ENCODE results near the gene ANTKMT. TPM values are rescaled to one million over a fixed set of nuclear protein-coding genes. Genes with fewer than 3 reads are reported as not detected.
"Not testable (repeated sequence)": the region's sequence is repeated elsewhere in the genome, so short reads cannot be mapped to it uniquely, and the experiment has no call there.

Gene ANTKMT
- total RNA-seq, 1 donor from 2014 or later: 26.3 TPM

DNA sequence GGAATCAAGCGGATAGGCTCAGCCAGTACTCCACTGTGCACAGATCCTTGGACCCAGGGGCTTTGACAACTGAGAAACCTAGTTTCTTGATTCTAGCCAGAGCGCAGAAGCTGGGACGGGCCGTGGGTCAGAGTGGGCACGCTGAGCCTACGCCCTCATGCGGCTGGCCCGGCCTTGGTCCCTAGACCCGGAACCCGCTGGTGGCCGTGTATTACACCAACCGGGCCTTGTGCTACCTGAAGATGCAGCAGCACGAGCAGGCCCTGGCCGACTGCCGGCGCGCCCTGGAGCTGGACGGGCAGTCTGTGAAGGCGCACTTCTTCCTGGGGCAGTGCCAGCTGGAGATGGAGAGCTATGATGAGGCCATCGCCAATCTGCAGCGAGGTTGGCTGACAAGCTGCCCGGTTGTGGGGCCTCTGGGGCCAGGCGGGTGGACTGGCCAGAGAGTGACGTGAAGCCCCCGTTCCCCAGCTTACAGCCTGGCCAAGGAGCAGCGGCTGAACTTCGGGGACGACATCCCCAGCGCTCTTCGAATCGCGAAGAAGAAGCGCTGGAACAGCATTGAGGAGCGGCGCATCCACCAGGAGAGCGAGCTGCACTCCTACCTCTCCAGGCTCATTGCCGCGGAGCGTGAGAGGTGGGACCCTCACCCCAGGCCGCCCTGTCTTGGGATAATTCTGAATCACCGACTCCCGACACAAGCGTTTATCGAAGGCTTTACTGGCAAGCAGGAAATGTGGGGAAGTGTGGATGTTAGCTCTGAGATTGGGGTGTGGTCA is 39.8 kb upstream of the ANTKMT start:
- ATAC-seq (no peak), DNase-seq (ENCODE audit: low spot score) (no peak)
- intact Hi-C loops (cut with DNase I): no loop called here

DNA sequence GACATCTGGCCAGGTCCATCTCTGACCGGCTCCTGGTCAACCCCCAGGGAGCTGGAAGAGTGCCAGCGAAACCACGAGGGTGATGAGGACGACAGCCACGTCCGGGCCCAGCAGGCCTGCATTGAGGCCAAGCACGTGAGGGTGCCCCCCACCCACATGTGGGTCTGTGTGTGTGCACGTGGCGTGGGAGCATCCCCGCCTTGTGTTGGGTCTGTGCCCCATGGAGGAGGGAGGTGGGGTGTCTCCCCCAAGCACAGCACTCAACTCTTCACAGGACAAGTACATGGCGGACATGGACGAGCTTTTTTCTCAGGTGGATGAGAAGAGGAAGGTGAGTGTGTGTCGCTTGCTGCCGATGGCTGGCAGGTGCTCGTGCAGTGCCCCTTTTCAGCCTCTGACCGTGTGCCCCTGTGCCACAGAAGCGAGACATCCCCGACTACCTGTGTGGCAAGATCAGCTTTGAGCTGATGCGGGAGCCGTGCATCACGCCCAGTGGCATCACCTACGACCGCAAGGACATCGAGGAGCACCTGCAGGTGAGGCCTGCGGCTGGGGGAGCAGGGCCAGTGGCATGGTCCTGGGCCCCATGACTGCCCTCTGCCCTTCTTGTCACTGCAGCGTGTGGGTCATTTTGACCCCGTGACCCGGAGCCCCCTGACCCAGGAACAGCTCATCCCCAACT is 39.1 kb upstream of the ANTKMT start:
- ATAC-seq (no peak), DNase-seq (ENCODE audit: low spot score) (no peak)
- intact Hi-C loops (cut with DNase I): no loop called here

DNA sequence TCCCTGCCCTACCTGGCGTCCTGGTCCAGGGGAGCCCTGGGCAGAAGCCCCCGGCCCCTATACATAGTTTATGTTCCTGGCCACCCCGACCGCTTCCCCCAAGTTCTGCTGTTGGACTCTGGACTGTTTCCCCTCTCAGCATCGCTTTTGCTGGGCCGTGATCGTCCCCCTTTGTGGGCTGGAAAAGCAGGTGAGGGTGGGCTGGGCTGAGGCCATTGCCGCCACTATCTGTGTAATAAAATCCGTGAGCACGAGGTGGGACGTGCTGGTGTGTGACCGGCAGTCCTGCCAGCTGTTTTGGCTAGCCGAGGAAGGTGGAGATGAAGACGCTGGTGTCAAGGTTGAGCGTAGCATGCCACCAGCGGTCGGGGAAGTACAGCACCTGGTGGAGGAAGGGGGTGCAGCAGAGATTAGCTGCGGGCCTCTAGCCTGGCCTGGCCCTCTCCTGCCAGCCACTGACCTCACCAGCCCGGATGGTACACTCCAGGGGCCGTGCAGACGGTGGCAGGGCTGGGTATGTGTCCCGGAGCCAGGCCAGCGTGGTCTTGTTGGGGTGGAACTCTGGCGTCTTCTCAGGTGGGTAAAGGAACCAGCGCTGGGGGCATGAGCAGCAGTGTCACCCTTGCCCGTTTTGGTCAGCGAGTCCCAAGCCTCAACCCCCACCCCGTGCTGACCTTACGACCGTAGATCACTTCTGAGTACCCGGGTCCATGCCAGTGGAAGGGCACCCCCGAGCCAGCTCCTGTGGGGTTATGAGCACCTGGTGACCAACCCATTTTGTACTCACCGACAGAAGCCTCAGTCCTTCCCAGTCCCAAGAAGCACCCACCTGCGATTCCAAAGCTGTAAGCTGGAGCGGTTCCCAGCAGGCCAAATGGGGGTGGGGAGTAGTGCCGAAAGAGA is 38.2 kb upstream of the ANTKMT start:
- DNase-seq (ENCODE audit: low spot score) (no peak), ATAC-seq (no peak)

DNA sequence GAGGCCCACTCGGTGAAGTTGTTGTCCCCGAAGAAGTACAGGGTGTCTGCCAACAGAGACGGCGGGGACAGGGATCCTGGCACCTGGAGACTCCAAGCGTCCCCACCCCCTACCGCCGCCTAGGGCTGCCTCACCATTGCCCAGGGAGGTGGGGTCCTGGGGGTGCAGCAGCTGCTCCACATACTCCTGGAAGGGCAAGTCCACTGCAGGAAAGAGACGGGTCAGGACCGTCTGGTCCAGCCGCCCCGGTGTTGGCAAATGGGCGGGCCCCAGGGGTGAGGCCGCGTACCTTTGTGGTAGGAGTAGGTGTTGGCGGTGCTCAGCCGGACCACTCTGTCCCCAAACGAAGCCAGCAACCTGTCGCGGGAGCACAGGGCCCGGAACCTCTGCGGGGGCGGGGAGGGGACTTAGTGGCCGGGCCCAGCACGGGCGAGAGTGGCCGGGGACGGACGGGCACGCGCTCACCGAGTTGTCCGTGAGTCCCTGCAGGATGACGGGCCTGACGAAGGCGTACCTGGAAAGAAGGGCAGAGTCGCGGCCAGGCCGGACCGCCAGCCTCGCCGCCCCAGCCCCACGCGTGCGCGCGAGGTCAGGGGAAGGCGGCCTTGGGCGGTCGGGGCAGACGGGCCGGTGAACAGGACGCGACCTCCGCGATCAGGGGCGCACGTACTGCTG is 37.4 kb upstream of the ANTKMT start:
- no peak for ATAC-seq
- no peak for DNase-seq (ENCODE audit: low spot score)
- intact Hi-C loops (cut with DNase I): no loop called here

More for the DNA sequence above, 38.2 kb upstream of the ANTKMT start:
- intact Hi-C loops (cut with DNase I): no loop called here

DNA sequence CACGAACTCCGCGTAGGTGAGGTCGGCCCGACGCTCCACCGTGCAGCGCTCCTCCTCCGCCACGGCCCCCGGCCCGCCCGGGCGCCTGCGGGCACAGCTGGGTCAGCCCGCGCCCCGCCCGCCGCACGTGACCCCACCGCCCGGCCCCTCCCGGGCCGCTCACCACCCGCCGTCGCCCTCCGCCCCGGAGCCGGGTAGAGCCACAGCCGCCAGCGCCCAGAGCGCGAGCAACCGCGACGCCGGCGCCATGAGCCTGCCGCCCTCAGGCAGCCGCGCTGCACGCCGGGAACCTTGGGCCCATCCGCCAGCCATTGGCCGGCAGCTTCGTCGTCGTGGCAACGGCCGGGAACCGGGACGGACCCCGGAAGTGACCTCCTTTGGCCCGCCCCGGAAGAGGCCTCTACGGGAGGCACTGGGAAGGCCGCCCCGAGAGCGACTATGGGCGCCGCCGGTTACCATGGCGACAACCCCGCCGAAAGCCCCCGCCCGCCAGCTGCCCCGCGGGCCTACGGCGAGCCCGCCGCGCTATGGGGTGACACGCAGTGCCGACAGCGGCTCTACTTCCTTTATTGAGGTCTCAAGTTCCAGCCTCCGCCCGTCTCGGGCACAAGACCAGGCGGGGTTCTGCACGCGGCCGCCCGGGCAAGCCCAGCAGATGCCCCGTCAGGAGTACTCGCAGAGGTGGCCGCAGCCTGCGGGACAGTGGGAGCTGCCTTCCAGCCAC is 36.7 kb upstream of the ANTKMT start, which contains the start of gene JMJD8:
Gene JMJD8, minus strand, starts transcription at position 264 of the 724 bp plus-strand sequence. Its CDS starts 15 bp downstream, at position 249.
- ATAC-seq (peak; percentile 84), DNase-seq (ENCODE audit: low spot score) (peak; percentile 99)
- intact Hi-C loops (cut with DNase I): no loop called here

DNA sequence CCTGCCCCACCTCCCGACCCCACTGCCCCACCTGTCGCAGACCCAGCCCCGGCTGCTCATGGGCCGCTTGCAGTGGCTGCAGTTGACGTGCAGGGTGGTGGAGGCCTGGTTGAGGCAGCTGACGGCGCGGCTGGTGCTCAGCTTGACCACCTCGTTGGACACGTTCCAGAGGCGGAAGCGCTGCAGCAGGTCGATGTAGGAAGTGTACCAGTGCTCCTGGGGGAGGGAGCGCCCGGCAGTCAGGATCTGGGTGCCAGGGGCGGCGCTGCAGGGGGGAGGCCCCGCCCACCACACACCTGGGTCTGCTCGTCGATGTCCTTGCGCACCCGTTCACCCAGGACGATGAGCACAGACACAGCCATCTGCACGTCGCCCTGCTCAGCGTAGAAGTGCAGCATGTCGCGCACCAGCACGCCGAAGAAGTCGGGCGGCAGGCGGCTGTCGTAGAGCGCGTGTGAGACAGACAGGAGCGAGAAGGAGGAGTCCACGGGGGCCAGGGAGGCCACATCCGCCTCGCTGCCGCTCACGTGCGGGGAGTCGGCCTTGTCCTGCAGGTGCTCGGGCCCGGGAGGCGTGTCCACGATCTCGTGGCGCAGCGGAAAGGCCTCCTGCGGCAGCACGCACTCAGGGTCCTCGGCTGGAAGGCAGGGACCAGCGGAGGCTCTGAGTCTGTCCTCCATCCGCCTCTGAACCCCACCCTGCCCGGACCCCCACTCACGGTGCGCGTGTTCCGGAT is 35.8 kb upstream of the ANTKMT start:
- intact Hi-C loops (cut with DNase I): no loop called here
- ATAC-seq (no peak), DNase-seq (ENCODE audit: low spot score) (no peak)

DNA sequence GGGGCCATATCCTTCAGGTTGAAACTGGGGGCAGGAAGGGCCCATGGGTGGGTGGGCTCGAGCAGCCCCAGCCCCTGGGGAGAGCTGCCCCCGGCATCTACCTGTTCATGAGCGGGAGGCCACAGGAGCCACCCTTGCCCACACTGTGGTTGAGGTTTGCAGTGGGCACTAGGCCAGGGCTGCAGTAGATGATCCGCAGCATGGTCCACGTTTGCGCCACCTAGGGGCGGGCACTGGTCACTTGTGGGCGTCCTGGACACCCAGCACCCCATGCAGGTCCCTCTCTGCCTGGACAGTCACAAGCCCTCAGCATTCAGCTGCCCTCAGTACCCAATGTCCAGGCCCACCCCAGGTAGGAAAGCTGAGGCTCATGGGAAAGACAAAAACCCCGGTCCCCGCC is 35.0 kb upstream of the ANTKMT start:
- no peak for ATAC-seq
- no peak for DNase-seq (ENCODE audit: low spot score)
- intact Hi-C loops (cut with DNase I): no loop called here

DNA sequence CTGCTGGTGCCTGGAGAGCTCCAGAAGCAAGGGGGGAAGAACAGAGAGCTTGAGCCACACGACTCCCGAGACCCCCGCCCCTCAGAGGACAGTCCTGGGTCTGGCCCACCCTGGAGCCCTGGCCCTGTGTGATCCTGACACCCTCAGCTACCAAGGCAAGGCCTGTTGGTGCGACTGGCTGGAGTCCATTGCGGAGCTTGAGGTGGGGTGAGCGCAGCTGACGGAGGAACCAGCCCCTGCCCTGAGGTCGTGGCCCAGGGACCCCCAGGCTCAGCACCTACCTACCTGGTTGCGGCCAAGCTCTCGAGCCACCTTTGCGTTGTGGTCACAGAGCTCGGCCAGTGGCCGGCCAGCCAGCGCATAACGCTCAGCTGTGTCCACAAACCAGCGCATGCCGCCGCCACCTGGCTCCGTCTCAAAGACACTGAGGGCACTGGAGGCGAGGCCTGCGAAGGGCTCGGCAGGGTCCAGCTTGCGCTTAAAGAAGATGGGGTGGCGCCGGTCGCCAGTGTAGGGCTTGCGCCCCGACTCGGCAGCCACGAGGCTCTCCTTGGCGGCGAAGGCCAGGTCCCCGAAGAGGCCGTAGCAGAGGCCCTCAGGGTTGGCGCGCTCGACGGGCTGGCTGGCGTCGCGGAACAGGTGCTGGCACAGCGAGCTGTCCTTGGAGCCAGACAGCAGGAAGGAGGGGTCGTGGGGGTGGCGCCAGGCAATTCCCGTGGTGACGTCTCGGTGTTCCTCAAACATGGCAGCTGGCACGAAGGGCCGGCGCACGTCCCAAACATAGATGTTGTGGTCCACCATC is 34.3 kb upstream of the ANTKMT start:
- DNase-seq (ENCODE audit: low spot score): no peak
- ATAC-seq: no peak
- intact Hi-C loops (cut with DNase I): no loop called here

DNA sequence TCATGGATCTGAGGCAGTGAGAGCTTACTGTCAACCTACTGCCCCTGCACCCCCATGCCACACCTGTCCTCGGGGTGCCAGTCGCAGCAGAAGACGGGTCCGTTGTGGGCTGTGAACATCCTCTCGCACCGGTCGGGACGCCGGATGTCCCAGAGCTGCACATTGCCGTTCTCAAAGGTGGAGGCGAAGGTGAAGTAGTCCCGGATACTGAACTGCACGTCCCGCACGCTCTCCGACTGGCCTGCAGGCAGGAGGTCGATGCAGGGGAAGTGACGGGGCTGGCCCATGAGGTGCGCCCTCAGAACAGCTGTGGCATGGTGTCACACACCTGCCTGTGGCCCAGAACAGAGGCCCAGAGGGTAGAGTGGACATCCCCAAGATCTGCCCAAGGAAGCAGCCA is 33.4 kb upstream of the ANTKMT start:
- ATAC-seq (no peak), DNase-seq (ENCODE audit: low spot score) (no peak)
- intact Hi-C loops (cut with DNase I): no loop called here

DNA sequence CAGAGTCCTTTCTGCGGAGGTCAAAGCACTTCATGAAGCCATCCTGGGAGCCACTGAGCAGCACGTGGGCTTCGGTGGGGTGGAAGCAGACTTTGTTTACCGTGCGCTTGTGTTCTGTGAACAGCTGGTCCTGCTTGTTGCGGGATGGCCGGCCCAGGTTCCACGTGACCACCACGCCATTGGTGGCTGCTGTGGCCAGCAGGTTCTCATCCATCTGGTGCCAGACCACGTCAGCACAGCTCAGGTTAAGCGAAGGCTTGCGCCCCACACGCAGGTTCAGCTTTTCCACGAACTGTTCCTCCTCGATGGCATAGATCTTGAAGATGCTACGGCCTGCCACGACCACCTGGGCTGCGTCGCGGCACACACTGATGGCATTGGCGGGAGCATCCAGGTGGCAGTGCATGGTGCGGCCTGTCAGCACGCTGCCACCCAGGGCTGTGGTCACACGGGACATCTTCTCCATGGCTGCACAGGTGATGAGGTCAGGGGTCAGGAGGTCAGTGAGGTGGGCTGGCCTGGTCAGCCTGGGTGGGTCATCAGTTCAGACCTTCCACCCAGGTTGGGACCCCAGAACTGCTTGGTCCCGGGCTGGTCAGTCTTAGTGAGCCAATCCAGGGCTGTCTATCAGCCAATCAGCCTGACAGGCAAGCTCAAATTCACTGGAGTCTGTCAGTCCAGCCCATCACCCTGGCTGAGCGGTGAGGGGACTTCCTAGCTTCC is 31.6 kb upstream of the ANTKMT start:
- intact Hi-C loops (cut with DNase I): no loop called here
- DNase-seq (ENCODE audit: low spot score) (no peak), ATAC-seq (no peak)

DNA sequence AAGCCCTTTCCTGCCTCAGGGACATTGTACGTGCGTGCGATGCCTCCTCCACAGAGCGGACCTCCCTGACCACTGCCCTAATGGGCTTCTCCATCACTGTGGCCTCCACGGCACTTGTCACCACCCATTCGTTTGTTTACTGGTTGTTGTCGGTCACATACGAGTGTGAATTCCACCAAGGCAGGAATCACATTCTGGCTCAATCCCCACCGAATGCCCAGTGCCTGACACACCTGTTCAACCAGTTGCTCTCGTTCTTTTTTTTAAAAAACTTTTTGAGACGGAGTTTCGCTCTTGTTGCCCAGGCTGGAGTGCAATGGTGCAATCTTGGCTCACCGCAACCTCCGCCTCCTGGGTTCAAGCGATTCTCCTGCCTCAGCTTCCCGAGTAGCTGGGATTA is 29.7 kb upstream of the ANTKMT start:
- ATAC-seq; intact Hi-C loops (cut with DNase I); DNase-seq (ENCODE audit: low spot score): not testable (repeated sequence)

DNA sequence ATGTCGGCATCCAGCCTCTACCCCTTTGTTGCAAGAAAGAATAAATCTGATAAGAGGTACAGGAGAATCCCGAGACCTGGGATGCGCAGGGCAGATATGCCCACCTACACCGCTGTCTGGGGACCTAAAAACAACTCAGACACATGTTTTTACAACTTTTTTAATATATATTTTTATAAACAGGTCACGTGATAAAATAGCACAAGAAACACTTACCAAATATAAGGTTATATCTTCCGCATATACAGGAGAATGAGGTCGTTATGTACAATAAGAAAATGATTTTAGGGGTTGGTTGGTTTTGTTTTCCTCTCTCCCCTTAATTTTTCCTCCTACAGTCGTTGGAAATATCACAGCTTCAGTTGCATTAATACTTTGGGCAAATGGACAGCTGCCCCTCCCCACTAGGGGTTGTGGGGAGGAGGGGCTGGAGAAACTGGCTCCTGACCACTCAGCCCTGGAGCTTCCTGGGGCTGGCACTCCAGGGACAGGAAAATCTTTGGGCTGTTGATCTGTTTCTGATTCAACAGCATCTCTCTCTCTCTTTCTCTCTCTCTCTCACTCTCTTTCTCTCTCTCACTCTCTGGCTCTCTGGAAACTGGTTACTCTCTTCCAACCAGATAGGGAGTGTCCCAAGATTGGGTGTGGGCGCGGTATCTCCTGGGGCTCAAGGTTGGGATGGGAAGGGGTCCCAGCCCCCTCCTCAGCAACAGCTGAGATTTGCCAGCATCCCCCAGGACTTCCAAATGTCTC is 28.4 kb upstream of the ANTKMT start:
- intact Hi-C loops (cut with DNase I): no loop called here
- no peak for DNase-seq (ENCODE audit: low spot score)
- no peak for ATAC-seq

DNA sequence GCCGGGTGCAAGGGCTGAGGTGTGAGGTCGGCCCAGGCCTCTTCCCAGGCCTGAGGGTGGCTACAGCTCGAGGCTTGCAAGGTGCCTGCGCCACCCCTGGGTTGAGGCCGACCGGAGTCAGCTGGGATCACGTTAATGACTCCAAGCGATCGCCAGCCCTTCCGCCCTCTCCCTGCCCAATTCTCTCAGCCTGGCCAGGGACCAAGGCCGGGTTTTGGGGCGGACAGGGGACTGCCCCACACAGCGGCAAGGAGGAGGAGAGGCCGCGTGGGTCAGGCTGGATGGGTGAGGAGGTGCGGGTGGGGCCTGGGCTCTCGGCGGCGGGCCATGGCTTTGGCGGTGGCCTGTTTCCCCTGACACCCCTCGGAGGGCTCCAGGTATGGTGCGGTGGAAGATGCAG is 27.6 kb upstream of the ANTKMT start:
- intact Hi-C loops (cut with DNase I): no loop called here
- DNase-seq (ENCODE audit: low spot score) (no peak), ATAC-seq (no peak)

DNA sequence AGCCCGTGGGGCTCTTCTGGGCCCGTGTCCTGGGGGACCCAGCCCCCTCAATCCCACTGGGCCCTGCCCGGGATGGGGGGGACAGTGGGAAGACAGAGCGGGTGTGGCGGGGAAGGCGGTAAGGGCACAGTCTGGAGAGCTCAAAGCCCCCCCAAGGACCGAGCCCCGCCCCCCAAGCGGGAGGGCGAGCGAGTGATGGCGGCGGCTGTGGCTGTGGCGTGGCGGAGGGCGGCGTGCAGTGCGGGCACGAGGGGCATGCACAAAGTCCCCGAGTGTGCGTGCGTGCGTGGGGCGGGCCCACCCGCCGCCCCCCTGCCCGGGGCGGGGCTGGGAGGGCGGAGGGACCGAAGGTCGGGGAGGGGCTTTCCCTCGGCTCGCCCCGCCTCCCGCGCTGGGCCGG is 27.2 kb upstream of the ANTKMT start:
- DNase-seq (ENCODE audit: low spot score) (no peak), ATAC-seq (no peak)
- intact Hi-C loops (cut with DNase I): no loop called here

DNA sequence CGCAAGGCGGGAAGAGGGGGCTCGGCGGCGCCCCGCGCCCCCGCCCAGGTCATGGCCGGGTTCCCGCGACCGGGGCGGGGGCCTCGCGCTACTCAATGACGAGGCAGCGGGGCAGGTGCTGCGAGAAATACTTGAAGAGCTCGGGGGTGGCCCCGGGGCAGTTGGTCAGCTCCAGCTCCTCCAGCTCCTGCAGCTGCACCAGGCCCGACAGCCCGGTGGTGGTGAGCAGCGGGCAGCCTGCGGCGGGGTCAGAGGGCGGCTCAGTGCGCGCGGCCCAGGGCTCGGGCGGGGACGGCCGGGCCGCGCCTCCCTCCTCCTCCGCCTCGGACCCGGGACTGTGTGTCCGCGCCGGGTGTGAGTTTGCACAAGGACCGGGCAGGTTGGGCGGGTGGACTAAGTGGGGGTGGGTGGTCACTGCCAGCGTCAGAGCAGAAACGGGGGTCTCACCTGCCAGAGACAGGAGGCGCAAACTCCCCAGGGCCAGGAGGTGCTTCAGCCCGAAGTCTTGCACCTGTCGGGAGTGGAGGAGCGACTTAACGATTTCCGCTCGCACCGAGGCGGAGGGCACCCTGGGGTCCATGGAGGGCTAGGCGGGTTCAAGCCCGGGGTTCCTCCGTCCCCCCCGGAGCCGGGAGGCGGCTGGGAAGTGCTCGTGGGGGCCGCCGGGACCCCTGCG is 26.6 kb upstream of the ANTKMT start:
- ATAC-seq (no peak), DNase-seq (ENCODE audit: low spot score) (no peak)
- intact Hi-C loops (cut with DNase I): no loop called here

All from sciatic nerve (tissue), 2 donors.